GM21717 (cell line): ENCODE data around the gene GNB1L.
"Not testable (repeated sequence)": the region's sequence is repeated elsewhere in the genome, so short reads cannot be mapped to it uniquely, and the experiment has no call there.

Source experiments
- ATAC-seq: cut with Tn5 transposase; IDR thresholded peaks from one replicate; pipeline ENCODE4 v1.9.1; 2021; ENCODE audit warnings: mild to moderate bottlenecking, moderate library complexity; ENCODE audit not compliant: unreplicated experiment

GNB1L gene

DNA sequence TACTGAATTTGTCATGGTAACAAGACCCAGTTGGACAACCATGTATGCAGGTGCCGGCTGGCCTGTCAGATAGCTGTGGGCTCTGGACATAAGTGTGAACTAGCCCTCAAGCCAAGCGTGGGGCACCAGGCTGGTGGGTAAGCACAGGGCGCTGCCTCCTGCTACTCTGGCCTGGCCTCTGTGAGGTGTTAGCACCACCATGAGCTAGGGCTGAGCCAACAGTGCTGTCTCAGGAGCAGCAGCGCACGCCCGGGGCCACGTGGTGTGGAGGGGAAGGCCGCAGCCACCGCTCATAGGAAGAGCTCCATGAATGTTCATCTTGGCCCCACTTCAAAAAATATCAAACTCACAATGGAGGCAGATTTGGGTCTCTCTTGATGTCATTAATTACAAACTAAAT lies 35.3 kb upstream of the GNB1L start:
- ATAC-seq: no peak

DNA sequence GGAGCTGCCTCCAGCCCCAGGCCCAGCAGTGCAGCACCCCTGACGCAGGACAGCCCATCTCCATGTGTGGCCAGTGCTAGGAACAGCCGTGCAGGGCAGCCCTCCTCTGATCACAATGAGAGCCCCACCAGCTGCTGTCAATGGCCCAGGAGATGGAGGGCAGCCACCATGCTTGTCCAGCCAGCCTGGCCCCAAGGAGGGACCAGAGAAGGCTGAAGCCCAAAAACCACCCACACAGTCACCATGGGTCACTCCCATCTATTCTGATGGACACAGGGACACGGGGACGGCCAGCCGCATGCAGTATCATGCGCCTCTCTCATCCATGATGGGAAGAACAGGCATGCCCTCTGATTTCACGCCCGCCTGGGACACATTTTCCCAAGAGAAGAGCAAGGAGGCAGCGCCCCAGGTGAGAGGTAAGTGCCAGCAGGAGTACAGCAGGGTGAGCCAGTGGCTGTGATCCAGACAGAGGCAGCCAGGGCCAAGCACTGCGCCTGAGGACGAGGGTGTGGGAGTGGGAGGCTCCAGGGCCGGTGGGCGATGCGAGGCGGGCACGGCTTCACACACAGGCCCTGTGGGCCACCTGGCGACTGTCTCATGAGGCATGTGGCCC lies 33.6 kb upstream of the GNB1L start:
- ATAC-seq: no peak

- ATAC-seq: no peak
These were observed 32.7 kb upstream of the GNB1L start for GRCh38 chr22:19887256-19887985.

GRCh38 chr22:19886605-19887255 lies 32.1 kb upstream of the GNB1L start:
- ATAC-seq: no peak

GRCh38 chr22:19885841-19886592 lies 31.3 kb upstream of the GNB1L start:
- no peak for ATAC-seq

GRCh38 chr22:19884954-19885751 lies 30.5 kb upstream of the GNB1L start:
- ATAC-seq: no peak

DNA sequence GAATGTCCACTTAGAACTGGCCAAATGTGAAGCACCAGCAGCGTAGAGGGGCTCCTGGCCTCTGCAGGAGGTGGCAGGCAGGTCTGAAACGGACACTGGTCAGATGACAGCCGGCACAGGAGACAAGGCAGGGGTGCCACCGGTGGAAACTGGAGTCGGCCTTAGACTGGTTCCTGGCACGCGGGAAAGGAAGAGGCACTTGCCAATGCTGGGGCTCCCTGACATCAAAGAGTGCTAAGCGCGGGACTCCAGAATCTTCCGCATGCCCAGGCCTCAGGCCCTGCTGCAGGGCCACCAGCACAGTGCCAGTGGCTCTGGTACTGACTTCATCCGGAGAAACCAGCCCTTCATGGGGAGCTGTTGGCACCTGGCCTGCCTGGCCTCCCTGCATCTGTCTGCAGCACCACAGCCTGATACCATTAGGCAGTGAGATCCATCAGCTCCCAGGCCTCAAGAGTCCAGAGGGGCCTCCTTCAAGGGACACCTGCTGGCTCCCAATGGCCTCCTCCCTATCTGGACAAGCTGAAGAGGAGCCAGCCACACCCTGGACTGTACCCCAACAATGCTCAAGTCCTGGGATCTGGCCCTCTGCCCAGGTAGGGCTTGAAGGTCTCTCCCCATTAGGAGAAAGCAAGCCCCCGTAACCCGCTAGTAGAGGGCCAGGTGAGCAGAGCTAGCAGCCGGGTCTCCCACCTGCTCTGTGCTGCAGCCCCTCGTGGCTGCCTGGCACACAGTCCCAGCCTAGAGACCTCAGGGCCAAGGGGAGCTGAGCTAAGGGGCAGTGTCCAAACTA lies 29.7 kb upstream of the GNB1L start:
- no peak for ATAC-seq

DNA sequence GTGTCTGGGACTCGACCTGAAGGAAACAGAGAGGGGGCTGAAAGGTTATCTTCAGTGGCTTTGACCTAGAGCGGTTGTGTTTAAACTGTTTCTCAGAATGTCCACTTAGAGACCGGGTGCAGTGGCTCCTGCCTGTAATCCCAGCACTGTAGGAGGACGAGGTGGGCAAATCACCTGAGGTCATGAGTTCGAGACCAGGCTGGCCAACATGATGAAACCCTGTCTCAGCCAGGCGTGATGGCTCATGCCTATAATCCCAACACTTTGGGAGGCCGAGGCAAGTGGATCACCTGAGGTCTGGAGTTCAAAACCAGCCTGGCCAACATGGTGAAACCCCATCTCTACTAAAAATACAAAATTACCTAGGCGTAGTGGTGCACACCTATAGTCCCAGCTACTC lies 28.8 kb upstream of the GNB1L start:
- not testable (repeated sequence) for ATAC-seq

GRCh38 chr22:19882446-19883381 lies 28.0 kb upstream of the GNB1L start:
- ATAC-seq: no peak

DNA sequence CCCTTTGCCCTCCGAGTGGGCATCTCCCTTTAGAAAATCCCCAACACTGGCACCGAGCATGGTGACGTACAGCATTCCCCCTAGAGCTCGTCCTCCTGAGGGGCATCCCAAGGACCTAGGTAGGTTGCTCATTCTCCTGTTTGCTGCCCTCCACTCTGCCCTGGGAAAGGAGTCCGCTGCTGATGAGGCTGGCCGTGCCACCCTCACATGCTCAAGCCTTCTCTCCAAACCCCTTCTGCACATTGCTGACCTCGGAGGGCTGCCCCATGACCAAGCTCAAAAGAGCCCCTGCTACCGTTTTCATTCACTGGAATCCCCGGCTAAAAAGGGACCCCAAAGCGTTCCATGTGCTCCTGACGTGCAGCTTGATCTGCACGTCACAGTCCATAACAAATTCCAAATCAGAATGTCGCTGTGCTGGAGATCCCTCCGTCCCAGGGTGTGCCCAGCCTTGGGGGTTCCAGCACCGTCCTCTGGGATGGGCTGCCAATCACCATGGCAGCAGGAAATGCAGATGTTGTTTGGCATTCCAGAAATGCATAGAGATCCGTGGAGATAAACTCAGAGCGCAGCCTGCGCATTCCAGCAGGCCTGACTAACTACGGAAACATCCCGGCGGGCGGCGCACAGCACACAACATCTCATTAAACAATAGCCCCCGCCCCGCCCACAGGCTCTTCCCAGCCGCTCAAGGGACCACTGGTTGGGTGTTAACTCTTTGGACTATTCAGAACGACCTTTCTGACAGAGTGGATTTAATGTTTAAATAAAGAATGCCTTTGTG lies 26.3 kb upstream of the GNB1L start:
- ATAC-seq: no peak

DNA sequence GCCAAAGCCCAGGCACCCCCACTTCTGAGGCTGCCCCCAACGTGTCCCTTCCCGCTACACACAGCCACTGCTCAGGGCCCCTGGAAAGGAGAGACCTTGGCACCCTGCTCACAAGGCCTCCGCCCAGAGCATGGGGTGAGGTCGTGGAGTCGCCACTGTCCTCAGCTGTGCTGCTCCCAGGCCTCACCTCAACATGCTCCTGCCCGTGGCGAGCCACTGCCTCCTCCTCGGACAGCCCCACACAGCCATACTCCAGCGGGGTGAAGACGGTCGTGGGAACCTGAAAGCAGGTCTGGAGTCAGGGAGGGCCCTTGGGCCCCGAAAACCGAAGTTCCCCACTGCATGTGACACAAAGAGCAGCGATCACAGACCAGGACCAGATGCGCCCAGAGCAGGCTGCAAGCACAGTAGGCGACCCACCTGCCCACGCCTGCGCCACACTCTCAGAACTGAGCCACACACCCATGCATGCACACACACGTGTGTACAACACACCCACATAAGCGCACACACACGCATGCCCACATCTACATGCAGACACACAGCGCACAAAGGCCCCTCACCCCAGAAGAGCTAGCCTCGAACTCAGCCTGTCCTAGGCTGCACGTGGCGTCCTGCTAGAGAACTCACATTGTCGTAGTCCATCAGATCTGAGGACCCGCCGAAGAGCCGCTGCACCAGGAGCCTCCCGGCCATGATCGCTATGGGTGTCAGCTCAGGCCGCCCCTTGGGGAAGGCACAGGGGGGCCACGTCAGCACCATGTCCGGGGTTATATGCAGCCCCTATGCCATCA lies 25.5 kb upstream of the GNB1L start:
- ATAC-seq: no peak

DNA sequence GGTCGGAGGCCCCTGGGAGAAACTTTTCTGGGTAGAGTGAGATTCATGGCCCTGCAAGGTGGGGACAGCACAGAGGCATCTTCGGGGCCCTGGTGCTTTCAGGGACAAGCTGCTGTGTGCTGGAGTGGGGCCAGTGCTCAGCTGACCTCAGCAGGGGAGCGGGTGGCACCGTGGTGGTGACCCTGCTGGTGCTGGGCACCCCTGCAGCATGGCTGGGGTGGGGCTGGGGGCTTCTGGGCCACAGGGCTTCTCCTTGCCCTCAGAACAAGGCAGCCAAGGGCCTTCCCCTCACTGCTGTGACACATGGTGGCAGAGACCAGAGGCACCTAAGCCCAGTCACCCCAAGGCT lies 24.9 kb upstream of the GNB1L start:
- ATAC-seq: no peak

DNA sequence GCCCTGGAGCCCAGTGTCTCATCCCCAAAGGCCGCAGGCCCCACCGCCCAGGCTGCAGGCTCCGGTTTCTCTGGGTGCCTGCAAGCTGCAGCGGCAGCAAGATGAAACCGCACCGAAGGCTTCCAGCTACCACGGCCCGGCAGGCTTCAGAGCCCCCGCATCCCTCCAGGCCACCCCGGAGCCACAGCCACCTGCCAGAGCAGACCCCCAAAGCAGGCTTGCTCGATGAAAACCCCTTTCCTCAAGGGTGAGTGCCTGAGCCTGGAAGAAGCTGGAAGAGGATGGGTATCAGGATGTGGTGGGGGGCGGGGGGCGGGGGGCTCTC lies 24.5 kb upstream of the GNB1L start:
- no peak for ATAC-seq

DNA sequence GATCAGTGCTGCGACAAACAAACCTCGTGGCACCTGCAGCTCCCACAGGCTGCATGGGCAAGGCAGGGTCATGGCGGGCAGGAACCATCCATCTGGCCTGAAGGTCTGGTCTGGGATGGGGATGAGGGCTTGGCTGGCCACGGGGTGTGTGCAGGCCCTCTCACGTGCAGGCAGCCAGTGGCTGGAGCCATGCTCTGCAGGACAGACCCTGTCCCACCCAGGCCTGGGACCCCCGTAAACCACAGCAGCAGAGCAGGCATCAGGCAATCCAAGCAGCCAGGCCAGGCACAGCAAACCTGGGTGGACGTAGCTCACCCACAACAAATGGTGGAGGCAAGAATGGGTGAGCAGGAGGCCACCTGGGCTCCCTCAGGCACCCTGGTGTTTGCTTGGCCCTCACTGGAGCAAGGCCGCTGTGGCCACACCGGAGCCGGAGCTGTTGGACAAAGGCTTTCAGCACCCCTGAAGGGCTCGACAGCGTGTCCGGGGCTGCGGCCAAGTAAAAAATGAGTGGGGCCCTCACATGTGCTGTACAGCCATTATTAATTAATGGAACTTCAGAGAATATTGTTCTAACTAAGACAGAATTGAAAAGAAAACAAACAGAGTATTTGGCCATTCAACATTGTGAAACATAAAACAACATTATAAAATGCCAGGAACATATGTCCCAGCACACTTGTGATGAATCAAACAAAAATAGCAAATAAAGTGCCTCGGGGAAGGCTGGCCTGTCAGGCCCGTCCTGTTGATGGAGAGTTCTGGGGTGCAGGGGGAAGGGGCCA lies 24.0 kb upstream of the GNB1L start:
- ATAC-seq: no peak

- ATAC-seq: no peak
These were observed 23.1 kb upstream of the GNB1L start for GRCh38 chr22:19877626-19878339.

- ATAC-seq: no peak
These were observed 22.4 kb upstream of the GNB1L start for GRCh38 chr22:19876941-19877625.
